Measurements from ENCODE around the gene HMGN5.

The HMGN5 gene

GRCh38 chrX:81201671-81202455 lies at the start of gene HMGN5, which contains the start of gene SH3BGRL:
HMGN5 (minus strand) TSS chrX:81201913; CDS start chrX:81121549, 80,364 bp downstream.
SH3BGRL (plus strand) TSS chrX:81202102; CDS start chrX:81202201, 99 bp downstream.
- peak; percentile 78 for DNase-seq

- DNase-seq = no peak
Measured at GRCh38 chrX:81241753-81242152, 40.0 kb upstream of the HMGN5 start.

GRCh38 chrX:81240701-81241331 lies 39.1 kb upstream of the HMGN5 start:
- DNase-seq = no peak

- DNase-seq = no peak
Measured at GRCh38 chrX:81238166-81238565, 36.5 kb upstream of the HMGN5 start.

GRCh38 chrX:81237516-81237915 lies 35.8 kb upstream of the HMGN5 start:
- no peak for DNase-seq

- no peak for DNase-seq
Measured at GRCh38 chrX:81232218-81232617, 30.5 kb upstream of the HMGN5 start.

- DNase-seq = no peak
Measured at GRCh38 chrX:81231476-81231875, 29.8 kb upstream of the HMGN5 start.

GRCh38 chrX:81229901-81230300 lies 28.2 kb upstream of the HMGN5 start:
- no peak for DNase-seq

- no peak for DNase-seq
Measured at GRCh38 chrX:81229229-81229628, 27.5 kb upstream of the HMGN5 start.

GRCh38 chrX:81215685-81216084 lies 14.0 kb upstream of the HMGN5 start:
- no peak for DNase-seq

- no peak for DNase-seq
Measured at GRCh38 chrX:81208916-81209315, 7.2 kb upstream of the HMGN5 start.

GRCh38 chrX:81206476-81206875 lies 4.8 kb upstream of the HMGN5 start:
- DNase-seq = no peak

- DNase-seq = no peak
Measured at GRCh38 chrX:81205551-81205950, 3.8 kb upstream of the HMGN5 start.

- DNase-seq = no peak
Measured at GRCh38 chrX:81202943-81203342, 1.2 kb upstream of the HMGN5 start.

GRCh38 chrX:81202456-81202819 lies 725 bp upstream of the HMGN5 start:
- no peak for DNase-seq

GRCh38 chrX:81201071-81201470 lies 642 bp downstream of the HMGN5 start:
- DNase-seq = no peak

GRCh38 chrX:81195712-81196111 lies 6.0 kb downstream of the HMGN5 start:
- DNase-seq = peak; percentile 37

- no peak for DNase-seq
Measured at GRCh38 chrX:81195259-81195658, 6.5 kb downstream of the HMGN5 start.

- DNase-seq = no peak
Measured at GRCh38 chrX:81174286-81174685, 27.4 kb downstream of the HMGN5 start.

- DNase-seq = no peak
Measured at GRCh38 chrX:81168391-81168790, 33.3 kb downstream of the HMGN5 start.

- peak; percentile 88 for DNase-seq
Measured at GRCh38 chrX:81121513-81122363, 80.0 kb downstream of the HMGN5 start.

- DNase-seq = no peak
Measured at GRCh38 chrX:81120936-81121371, 80.8 kb downstream of the HMGN5 start.

- no peak for DNase-seq
Measured at GRCh38 chrX:81120258-81120935, 81.3 kb downstream of the HMGN5 start.

Data from CD4-positive, alpha-beta T cell treated with Interleukin-15 for 1 hour (primary cell).